ENCODE results near the gene RTN4RL2.

RTN4RL2 gene

DNA sequence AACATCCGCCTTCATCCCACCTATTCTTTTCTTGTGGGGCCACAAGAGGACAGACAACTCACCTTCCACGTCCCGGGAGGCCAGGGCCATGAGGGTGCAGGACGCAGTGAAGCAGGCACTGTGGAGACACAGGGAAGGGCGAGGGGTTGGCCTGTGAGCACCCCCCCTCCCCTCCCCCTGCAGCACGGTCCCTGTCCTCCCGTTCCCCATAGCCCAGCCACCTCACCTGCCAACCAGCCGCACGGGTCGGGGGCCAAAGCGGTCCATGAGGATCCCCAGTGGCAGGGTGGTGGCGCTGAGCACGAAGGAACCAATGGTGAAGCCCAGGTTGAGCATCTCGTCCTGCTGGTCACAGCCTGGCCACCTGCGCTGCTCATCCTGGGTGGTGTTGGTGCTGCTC, 40.6 kb downstream of the RTN4RL2 start:
- DNase-seq = no peak

DNA sequence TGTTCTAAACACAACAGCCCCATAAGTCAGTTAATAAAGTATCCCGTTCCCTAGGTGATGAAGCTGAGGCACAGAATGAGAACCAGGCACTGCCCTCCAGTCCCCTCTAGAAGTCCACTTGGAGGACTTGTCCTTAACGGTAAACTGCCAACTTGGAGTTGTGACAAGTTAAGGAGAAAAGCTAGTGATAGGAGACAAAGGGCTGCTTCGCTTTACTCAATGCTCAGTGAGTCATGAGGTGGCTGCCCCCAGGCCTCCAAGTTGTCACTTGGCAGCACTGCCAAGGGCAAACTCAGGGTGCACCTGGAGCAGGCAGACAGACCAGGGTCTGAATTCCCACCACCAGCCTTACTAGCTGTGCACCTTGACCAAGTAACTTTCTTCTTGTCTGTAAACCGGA, 41.6 kb downstream of the RTN4RL2 start:
- no peak for DNase-seq

DNA sequence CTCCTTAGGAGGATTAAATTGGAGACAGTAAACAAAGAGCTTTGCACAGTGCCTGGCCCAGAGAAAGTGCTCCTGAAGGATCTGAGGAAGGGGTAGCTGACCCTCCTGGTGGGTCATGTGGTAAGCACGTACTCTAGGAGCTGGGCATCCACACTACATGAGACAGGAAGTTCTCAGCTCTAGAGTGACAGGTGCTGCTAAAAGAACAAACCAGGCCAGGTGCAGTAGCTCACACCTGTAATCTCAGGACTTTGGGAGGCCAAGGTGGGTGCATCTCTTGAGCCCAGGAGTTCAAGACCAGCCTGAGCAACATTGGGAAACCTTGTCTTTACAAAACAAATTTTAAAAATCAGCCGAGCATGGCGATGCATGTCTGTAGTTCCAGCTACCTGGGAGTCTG, 42.0 kb downstream of the RTN4RL2 start:
- no peak for DNase-seq

DNA sequence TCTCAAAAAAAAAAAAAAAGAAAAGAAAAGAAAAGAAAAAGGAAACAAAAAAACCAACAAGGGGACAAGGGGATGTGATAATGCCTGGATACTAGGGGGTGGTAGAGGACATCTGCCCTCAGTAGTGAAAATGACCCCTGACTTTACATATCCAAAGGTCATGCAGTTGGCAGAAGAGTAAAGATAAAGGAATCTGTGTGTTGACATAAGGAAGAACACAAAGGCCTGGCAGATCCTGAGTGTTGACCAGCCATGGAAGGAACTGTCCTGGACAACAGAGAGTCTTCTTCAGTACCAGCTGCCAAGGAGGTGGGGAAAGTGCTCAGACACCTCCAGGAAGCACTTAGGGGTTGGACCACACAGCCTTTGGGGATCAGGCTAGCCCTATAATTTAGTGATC, 42.5 kb downstream of the RTN4RL2 start:
- no peak for DNase-seq

DNA sequence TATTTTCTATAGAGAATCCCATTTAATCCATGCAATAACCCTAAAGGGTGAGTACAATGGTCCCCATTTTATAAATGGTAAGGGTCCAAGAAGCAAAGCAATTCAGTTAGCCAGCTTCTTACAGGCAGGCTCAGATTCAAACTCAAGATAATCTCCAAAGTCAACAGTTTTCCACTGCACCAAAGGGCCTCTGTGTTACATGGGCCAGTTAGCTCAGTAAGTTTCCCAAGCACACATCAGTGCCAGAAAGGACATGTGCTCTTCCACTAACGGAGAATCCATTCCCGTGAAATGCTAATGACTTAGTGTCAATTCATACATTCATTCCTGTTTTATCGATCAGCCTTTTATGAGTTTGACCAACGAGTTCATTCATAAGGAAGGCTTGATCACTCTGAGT, 44.2 kb downstream of the RTN4RL2 start:
- DNase-seq = no peak

DNA sequence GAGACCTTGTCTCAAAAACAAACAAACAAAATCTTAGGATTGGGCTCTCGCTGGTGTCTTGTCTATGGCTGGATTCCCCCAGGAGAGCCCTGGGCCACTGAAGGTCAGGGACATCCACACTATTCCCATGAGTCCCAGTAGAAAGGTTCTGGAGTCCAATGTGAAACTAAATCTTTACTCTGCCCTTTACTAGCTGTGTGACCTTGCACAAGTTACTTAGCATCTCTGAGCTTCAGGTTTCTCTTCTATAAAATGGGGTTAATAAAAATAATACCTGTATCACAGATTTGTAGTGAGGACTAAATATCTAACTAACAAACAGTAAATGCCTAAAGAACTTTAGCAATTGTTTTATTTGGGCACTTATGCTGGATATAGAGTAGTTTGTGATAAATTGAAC, 46.2 kb downstream of the RTN4RL2 start:
- no peak for DNase-seq

DNA sequence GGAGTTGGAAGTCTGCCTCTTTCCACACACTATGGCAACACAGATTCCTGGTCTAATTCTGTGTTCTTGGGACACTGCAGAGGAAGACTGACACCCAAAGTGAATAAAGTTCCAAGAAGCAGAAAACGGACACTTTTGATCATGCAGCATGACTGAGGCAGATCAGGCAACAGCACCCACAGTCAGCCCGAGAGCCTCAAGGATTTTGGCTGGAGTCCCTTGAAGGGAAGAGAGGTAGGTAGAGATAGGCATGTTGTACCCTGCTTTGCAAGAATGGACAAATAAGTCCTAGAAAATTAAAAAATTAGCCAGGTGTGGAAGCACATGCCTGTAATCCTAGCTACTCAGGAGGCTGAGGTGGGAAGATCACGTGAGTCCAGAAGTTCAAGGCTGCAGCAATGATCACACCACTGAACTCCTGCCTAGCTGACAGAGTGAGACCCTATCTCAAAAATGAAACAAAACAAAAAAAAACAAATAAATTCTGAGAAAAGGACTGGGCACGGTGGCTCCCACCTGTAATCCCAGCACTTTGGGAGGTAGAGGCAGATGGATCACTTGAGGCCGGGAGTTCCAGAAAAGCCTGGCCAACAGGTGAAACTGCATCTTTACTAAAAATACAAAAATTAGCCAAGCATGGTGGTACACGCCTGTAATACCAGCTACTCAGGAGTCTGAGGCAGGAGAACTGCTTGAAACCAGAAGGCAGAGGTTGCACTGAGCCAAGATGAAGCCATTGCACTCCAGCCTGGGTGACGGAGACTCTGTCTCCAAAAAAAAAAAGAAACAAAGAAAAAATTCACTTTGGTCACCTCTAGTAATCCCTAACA, 48.2 kb downstream of the RTN4RL2 start:
- no peak for DNase-seq

GRCh38 chr11:57511741-57512430, 51.6 kb downstream of the RTN4RL2 start:
- DNase-seq = no peak

GRCh38 chr11:57512646-57513451, 52.5 kb downstream of the RTN4RL2 start:
- no peak for DNase-seq

DNA sequence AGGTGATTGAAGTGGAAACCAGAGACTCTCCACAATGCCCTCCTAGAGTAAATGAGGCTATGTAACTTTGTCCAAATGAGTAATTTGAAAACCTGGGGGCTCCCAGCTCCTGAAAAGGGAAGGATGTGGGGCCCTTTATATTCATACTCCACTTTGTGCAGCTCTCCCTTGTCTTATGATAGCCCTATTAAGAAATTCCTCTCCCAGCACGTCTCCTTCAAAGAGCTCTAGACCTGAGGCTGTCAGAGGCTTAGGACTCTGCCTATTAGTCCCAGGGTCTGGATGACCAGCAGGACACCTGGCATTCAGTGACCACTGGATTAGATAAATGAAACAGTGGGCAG, 53.1 kb downstream of the RTN4RL2 start:
- no peak for DNase-seq

GRCh38 chr11:57513911-57514537, 53.7 kb downstream of the RTN4RL2 start:
- peak; percentile 55 for DNase-seq

DNA sequence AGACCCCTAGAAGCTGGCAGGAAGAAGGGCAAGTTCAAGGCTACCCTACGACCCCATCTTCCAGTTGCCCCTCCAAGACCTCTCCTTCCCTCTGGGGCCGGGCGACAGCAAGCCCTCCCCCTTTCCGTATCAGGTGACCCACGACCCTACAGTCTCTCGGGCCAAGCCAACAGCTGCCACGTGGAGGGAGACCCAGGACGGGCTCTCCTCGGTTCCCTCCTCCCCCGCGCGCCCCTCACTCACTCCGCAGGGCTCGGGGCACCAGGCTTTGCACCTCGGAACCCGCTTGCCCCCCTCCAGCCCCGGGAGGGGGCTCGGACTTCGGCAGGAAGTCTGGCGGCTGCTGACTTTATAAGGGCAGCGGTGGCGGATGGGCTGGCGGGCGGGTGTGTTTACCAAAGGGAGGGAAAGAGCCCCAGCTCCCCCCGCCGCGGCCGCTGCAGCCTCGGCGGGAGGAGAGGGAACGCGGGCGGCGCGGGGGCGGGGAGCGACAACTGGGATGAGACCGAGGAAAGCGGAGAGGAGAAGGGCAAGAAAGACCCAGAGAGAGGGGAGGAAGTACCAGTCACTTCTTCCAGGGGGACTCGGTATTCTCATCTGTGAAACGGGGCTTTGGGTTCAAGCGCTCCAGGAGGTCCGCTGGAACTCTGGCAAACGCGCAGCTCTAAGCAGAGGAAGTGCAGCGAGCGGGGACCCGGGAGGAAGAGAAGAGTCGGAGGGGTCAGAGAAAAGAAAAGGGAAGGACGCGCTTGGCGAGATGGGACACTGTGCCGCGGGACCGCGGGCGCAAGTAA, 54.4 kb downstream of the RTN4RL2 start:
- peak; percentile 69 for DNase-seq

GRCh38 chr11:57515332-57516060, 55.2 kb downstream of the RTN4RL2 start, which contains the start of gene SLC43A1:
Gene SLC43A1 (minus strand): TSS chr11:57515702. CDS start chr11:57514111, 1,591 bp downstream.
- DNase-seq = peak; percentile 60

DNA sequence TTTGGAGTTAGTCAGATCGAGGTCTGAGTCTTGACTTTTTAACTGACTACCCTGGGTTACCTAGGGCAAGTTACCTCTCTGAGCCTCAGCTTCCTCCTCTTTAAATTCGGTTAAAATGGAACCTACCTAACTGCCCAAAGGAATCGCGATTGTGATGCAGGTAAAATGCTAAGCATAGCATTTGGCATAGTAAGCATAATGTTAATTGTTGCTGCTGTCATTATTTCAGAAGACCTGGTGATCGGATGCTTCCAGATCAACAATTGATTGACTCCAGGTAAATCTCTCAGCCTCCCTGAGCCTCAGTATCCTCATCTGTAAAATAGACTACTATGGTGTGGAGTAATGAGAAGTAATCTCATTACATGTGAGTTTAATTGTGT, 55.7 kb downstream of the RTN4RL2 start:
- DNase-seq = no peak

- DNase-seq = no peak
Measured at GRCh38 chr11:57521116-57521515, 60.8 kb downstream of the RTN4RL2 start.

- DNase-seq = no peak
Measured at GRCh38 chr11:57523419-57523818, 63.1 kb downstream of the RTN4RL2 start.

Data from NCI-H82 (cell line).